GM18870 (cell line): Measurements from ENCODE around the gene MARK1.

Experiments
- ATAC-seq: cut with Tn5 transposase; IDR thresholded peaks from one replicate; pipeline ENCODE4 v1.9.1; 2021; ENCODE audit warnings: moderate library complexity; ENCODE audit not compliant: unreplicated experiment

Gene MARK1

GRCh38 chr1:220527908-220528678 lies at the start of gene MARK1:
TSS of gene MARK1 (plus strand) at chr1:220528136. CDS start at chr1:220528823, 687 bp downstream.
- peak; percentile 38 for ATAC-seq

- no peak for ATAC-seq
These were observed 44.2 kb upstream of the MARK1 start for GRCh38 chr1:220483700-220484099.

GRCh38 chr1:220484135-220484534 lies 43.8 kb upstream of the MARK1 start:
- ATAC-seq = no peak

- ATAC-seq = no peak
These were observed 42.8 kb upstream of the MARK1 start for GRCh38 chr1:220485131-220485530.

GRCh38 chr1:220485791-220486190 lies 42.1 kb upstream of the MARK1 start:
- no peak for ATAC-seq

GRCh38 chr1:220487297-220487820 lies 40.6 kb upstream of the MARK1 start:
- no peak for ATAC-seq

GRCh38 chr1:220491891-220492290 lies 36.0 kb upstream of the MARK1 start:
- no peak for ATAC-seq

- ATAC-seq = no peak
These were observed 30.6 kb upstream of the MARK1 start for GRCh38 chr1:220497220-220497947.

GRCh38 chr1:220498188-220498587 lies 29.7 kb upstream of the MARK1 start:
- no peak for ATAC-seq

GRCh38 chr1:220500372-220500771 lies 27.6 kb upstream of the MARK1 start:
- ATAC-seq = no peak

- ATAC-seq = no peak
These were observed 23.6 kb upstream of the MARK1 start for GRCh38 chr1:220504329-220504728.

GRCh38 chr1:220507085-220507484 lies 20.9 kb upstream of the MARK1 start:
- ATAC-seq = no peak

- no peak for ATAC-seq
These were observed 16.8 kb upstream of the MARK1 start for GRCh38 chr1:220511179-220511578.

GRCh38 chr1:220511785-220512184 lies 16.2 kb upstream of the MARK1 start:
- no peak for ATAC-seq

GRCh38 chr1:220513834-220514233 lies 14.1 kb upstream of the MARK1 start:
- ATAC-seq = no peak

GRCh38 chr1:220514256-220514655 lies 13.7 kb upstream of the MARK1 start:
- ATAC-seq = no peak

GRCh38 chr1:220516014-220516721 lies 11.8 kb upstream of the MARK1 start:
- no peak for ATAC-seq

- no peak for ATAC-seq
These were observed 11.3 kb upstream of the MARK1 start for GRCh38 chr1:220516722-220517042.

- no peak for ATAC-seq
These were observed 6.2 kb upstream of the MARK1 start for GRCh38 chr1:220521778-220522177.

- ATAC-seq = no peak
These were observed 1.6 kb upstream of the MARK1 start for GRCh38 chr1:220526294-220526693.

GRCh38 chr1:220527279-220527907 lies 543 bp upstream of the MARK1 start:
- no peak for ATAC-seq
